NCI-H345 treated with DMSO at 0.1 percent for 48 hours (cell line): ENCODE results near the gene ANKRD16.
A peak's percentile ranks its signal among the peaks of the same experiment; 100 is the strongest.
"Not testable (repeated sequence)": the region's sequence is repeated elsewhere in the genome, so short reads cannot be mapped to it uniquely, and the experiment has no call there.

Experiments used
- DNase-seq: peaks from one replicate; lab custom pipeline; 2025; ENCODE audit not compliant: unreplicated experiment; lab: John Stamatoyannopoulos, UW

The ANKRD16 gene

GRCh38 chr10:5889624-5890451, at the start of gene ANKRD16, which contains the start of gene FBH1:
TSS of gene ANKRD16 (minus strand) at chr10:5889893. CDS start at chr10:5889354, 539 bp downstream.
TSS of gene FBH1 (plus strand) at chr10:5890243. CDS start at chr10:5890346, 103 bp downstream.
- DNase-seq, result peak; percentile 68

- DNase-seq, result no peak
These were observed 48.6 kb upstream of the ANKRD16 start for GRCh38 chr10:5938291-5938690.

GRCh38 chr10:5937016-5937415, 47.3 kb upstream of the ANKRD16 start:
- no peak for DNase-seq

DNA sequence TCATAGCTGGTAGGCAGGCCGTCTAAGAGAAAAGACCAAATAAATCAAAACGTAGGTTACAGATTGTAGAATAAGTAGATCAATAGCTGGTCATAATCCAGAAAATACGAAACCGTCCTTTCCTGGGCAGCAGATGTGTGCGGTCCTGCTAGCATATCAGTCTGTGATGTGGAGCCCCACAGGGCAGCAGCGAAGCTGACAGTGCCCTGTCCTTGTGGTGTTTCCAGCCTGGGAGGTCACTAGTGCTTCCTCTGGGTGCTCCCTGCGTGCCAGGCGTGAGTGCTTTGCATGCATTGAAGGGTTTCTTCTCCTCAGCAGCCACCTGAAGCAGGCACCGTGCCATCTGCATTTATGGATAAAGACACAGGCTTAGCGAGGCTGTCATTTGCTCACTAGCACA, 45.9 kb upstream of the ANKRD16 start:
- DNase-seq, result no peak

DNA sequence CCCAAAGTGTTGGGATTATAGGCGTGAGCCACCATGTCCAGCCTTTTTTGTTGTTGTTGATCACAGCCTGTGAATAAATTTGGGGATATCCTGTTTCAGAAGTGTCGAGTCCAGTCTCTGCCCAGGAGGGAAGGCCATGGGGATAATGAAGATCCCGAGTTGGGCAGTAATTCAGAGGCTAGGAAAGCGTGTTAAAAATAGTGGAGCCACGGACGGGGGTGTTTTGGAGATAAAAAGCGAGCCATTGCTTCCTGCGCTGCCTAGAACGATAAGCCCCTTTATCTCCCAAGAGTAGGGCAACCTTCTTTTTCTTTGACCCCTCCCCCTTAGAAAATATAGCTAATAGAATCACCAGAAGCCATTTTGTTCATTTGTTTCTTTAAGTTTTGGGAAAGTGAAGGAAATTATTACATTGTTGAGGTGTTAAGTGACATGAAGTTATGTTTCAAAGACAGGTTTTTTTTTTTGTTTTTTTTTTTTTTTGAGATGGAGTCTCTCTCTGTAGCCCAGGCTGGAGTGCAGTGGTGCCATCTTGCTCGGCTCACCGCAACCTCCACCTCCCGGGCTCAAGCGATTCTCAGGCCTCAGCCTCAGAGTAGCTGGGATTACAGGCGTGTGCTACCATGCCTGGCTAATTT, 44.3 kb upstream of the ANKRD16 start:
- DNase-seq, result no peak

DNA sequence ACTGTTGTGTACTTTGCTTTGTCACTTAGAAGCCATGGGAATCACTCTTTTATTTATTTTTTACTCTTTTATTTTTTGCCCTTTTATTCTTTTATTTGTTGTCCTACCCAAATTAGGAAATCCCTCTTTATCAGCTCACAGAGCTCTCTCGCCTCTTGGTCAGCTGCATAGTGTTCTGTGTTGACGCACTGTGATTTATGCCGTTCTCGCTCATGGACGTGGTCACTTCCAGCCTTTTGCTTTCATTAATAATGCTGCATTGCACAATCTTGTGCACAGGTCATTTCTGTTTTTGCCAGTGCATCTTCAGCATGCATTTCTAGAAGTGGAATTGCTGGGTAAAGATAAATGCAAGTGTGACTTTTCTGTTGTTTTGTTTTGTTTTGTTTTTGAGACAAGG, 42.7 kb upstream of the ANKRD16 start:
- no peak for DNase-seq

DNA sequence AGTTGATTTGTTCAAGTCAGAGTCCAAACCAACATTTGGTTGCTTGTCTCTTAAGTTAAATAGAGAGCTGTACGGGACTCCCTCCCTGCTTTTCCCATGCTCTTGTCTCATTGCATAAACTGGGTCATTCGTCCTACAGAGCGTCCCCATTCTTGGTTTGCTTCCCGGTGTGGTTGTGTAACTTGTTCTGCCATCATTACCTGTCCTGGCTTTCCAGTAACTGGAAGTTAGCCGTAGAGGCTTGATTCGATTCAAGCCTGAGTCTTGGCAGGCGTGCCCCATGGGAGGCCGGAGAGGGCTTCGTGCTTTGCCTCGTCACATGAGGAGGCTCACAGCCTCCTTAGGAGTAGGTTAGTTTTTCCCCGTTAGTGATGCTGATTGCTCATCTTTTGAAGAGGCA, 40.6 kb upstream of the ANKRD16 start:
- no peak for DNase-seq

GRCh38 chr10:5929442-5929841, 39.7 kb upstream of the ANKRD16 start:
- DNase-seq, result no peak

- DNase-seq, result no peak
These were observed 37.6 kb upstream of the ANKRD16 start for GRCh38 chr10:5927306-5927705.

DNA sequence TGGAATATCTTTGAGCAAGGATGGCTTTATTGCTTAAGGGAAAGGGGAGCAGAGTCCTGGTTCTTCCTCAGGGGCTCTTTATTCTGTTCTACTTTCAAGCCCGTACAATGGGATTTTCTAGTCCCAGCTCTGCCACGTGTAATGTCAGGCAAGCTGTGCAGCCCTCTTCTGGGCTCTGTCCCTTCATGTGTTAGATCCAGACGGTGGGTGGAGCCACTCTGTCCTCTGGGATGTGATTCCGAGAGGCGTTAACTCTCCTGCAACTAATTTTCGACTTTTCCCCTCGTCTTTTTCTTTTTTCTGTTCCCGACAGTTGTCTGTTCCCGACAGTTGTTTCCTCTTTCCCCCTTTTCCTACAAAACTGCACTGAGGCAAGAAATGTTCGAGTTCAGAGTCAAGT, 35.2 kb upstream of the ANKRD16 start:
- no peak for DNase-seq

GRCh38 chr10:5921746-5922145, 32.1 kb upstream of the ANKRD16 start:
- no peak for DNase-seq

DNA sequence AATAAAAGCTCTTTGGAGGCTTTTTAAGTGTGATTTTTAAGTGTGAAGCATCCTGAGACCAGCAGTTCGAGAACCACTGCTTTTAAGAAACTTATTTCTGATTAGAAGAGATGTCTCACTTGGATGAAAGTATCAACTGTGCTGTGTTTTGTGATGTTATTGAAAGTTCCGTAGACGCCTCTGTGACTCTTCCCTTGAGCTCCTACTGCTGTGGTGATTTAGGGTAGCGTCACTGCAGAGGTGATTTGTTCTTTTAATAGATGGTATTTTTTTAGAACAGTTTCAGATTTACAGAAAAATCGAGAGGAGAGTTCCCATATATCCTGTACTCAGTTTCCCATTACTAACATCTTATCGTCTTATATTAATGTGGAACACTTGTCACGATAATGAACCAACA, 29.9 kb upstream of the ANKRD16 start:
- no peak for DNase-seq

DNA sequence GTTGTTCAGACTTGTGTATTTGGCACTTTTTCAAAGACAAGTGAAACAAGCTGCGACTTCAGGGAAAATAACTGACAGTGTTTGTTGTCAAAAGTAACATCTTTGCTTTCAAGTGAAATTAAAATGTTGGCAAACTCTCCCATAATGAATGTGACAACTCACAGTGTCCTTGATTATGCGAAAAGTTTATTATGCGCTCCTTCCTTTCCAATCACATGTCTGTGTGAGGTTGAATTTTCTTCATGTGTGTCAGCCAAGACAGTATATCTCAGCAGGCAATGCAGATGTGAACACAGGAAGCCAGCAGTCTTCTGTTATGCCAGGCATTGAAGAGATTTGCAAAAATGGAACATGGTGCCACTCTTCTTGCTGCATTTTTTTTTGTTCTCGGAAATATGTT, 29.1 kb upstream of the ANKRD16 start:
- no peak for DNase-seq

DNA sequence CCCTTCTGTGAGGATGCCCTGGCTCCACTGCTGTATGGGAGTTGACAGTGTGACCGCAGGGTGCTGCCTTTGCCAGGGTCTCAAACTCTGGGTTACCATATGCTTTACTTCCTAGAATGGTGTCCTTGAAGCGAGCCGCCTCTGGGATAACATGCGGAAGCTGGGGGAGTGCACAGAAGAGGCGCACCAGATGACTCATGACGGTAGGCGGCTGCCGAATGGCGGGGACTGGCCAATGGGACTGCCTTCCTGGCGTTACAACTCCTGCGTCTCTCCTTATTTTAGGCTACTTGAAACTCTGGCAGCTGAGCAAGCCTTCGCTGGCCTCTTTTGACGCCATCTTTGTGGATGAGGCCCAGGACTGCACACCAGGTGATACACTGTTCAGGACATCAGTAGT, 27.6 kb upstream of the ANKRD16 start:
- no peak for DNase-seq

DNA sequence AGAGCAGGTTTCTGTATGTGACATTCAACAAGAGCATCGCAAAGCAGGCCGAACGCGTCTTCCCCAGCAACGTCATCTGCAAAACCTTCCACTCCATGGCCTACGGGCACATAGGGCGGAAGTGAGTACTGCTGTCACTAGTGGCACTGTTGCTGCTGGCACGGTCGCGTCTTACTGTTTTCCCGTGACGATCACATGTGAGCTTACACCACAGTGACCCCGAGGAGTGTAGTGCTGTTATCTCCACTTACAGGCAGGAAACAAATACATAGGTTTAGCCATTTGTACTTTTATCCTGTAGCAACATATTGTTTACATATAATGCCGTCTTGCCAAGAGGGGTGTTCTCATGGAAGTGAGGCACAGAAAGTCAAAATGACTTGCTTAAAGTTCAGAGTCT, 25.8 kb upstream of the ANKRD16 start:
- DNase-seq, result no peak

GRCh38 chr10:5913736-5914135, 24.0 kb upstream of the ANKRD16 start:
- DNase-seq, result no peak

DNA sequence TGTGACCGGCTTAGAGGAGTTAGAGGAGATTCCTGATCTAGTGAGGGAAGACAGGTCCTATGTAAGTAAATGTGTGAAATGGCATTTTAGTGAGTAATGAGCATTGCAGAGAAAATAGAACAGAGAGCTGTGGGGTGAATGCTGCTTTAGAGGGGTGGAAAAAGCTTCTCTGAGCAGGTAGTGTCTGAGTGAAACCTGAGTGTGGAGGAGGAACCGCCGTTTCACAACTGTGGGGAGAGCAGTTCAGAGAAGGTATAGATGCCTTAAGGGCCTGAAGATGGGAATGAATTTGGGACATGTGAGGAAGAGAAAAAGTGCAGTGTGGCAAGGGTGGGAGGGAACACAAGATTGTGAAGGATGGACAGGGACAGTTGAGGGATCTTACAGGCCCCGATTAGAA, 22.0 kb upstream of the ANKRD16 start:
- DNase-seq, result no peak

- no peak for DNase-seq
These were observed 20.8 kb upstream of the ANKRD16 start for GRCh38 chr10:5910323-5911100.

- not testable (repeated sequence) for DNase-seq
These were observed 19.0 kb upstream of the ANKRD16 start for GRCh38 chr10:5908676-5909075.

GRCh38 chr10:5906651-5907050, 17.0 kb upstream of the ANKRD16 start:
- no peak for DNase-seq

GRCh38 chr10:5905854-5906507, 16.3 kb upstream of the ANKRD16 start:
- DNase-seq, result no peak
